Neural progenitor cell (in vitro differentiated cells): ENCODE results near the gene DMAC2L. TPM values are rescaled to one million over a fixed set of nuclear protein-coding genes. Genes with fewer than 3 reads are reported as not detected.
A peak's percentile ranks its signal among the peaks of the same experiment; 100 is the strongest.

Experiments used
- DNase-seq: peaks from one replicate; pipeline ENCODE4 v3.0.0-alpha.2; 2016; ENCODE audit warnings: low spot score
- H2AFZ ChIP-seq: fragments of 200-600 bp; sonication (generic); replicated peaks from 2 replicates; pipeline ENCODE4 v1.6.1; 2016; ENCODE audit warnings: antibody characterized with exemption
- H3F3A ChIP-seq: fragments of 200-600 bp; sonication (generic); 2 replicates; pipeline ENCODE4 v1.6.1; 2016; ENCODE audit warnings: antibody characterized with exemption, low read depth
- H3K27ac ChIP-seq: fragments of 200-600 bp; sonication (generic); 2 replicates; pipeline ENCODE4 v1.5.1; 2016; ENCODE audit warnings: mild to moderate bottlenecking
- H3K27me3 ChIP-seq: fragments of 200-600 bp; sonication (generic); 2 replicates; pipeline ENCODE4 v1.6.1; 2016; ENCODE audit warnings: mild to moderate bottlenecking, moderate library complexity
- H3K36me3 ChIP-seq: fragments of 200-600 bp; sonication (generic); 2 replicates; pipeline ENCODE4 v1.5.1; 2016
- H3K4me1 ChIP-seq: fragments of 200-600 bp; sonication (generic); 2 replicates; pipeline ENCODE4 v1.6.1; 2016; ENCODE audit warnings: mixed run types
- H3K4me2 ChIP-seq: fragments of 200-600 bp; sonication (generic); 2 replicates; pipeline ENCODE4 v1.6.1; 2016
- H3K4me3 ChIP-seq: fragments of 200-600 bp; sonication (generic); 2 replicates; pipeline ENCODE4 v1.5.1; 2016
- H3K79me2 ChIP-seq: fragments of 200-600 bp; sonication (generic); 2 replicates; pipeline ENCODE4 v1.6.1; 2016; ENCODE audit warnings: low read depth
- H3K9ac ChIP-seq: fragments of 200-600 bp; sonication (generic); 2 replicates; pipeline ENCODE4 v1.6.1; 2016
- H3K9me3 ChIP-seq: fragments of 200-600 bp; sonication (generic); 2 replicates; pipeline ENCODE4 v1.5.1; 2016; ENCODE audit warnings: low read depth
- H4K20me1 ChIP-seq: fragments of 200-600 bp; sonication (generic); 2 replicates; pipeline ENCODE4 v1.6.1; 2016; ENCODE audit warnings: low read depth
- H3K27ac Mint-ChIP-seq: 3 replicates; pipeline ENCODE4 v1.8.0; 2021; ENCODE audit warnings: mixed read lengths
- H3K27me3 Mint-ChIP-seq: 2 replicates; pipeline ENCODE4 v1.8.0; 2022; ENCODE audit warnings: low read depth, mild to moderate bottlenecking, inconsistent platforms, moderate library complexity, mixed read lengths; ENCODE audit not compliant: insufficient read depth
- H3K36me3 Mint-ChIP-seq: 3 replicates; pipeline ENCODE4 v1.8.0; 2021; ENCODE audit warnings: mixed read lengths
- H3K4me1 Mint-ChIP-seq: 3 replicates; pipeline ENCODE4 v1.8.0; 2021; ENCODE audit warnings: mixed read lengths
- H3K4me3 Mint-ChIP-seq: 3 replicates; pipeline ENCODE4 v1.8.0; 2021; ENCODE audit warnings: mild to moderate bottlenecking, moderate library complexity, mixed read lengths
- H3K9me3 Mint-ChIP-seq: 3 replicates; pipeline ENCODE4 v1.8.0; 2020; ENCODE audit warnings: mixed read lengths
- EZH2 ChIP-seq: fragments of 200-600 bp; sonication (generic); IDR thresholded peaks from 2 replicates; pipeline ENCODE4 v1.6.1; 2017; ENCODE audit warnings: antibody characterized with exemption, mild to moderate bottlenecking, moderate library complexity
- EZH2phosphoT487 ChIP-seq: fragments of 200-600 bp; sonication (generic); IDR thresholded peaks from 2 replicates; pipeline ENCODE4 v1.6.1; 2017; ENCODE audit warnings: antibody characterized with exemption
- total RNA-seq: library from RNA; depleted of rRNA; stranded (reverse); fragments of >200 nt; gene quantifications from 2 replicates; pipeline ENCODE4 v1.2.3, GENCODE V29; 2015; ENCODE audit warnings: low replicate concordance
- TF ChIP-seq, protein P1 (sequence below): fragments of 200-600 bp; sonication (generic); IDR thresholded peaks from 2 replicates; pipeline ENCODE4 v1.5.1; 2017; ENCODE audit warnings: antibody characterized with exemption, mild to moderate bottlenecking

Gene DMAC2L
- total RNA-seq, result 17.1 and 17.6 TPM in 2 replicates

DNA sequence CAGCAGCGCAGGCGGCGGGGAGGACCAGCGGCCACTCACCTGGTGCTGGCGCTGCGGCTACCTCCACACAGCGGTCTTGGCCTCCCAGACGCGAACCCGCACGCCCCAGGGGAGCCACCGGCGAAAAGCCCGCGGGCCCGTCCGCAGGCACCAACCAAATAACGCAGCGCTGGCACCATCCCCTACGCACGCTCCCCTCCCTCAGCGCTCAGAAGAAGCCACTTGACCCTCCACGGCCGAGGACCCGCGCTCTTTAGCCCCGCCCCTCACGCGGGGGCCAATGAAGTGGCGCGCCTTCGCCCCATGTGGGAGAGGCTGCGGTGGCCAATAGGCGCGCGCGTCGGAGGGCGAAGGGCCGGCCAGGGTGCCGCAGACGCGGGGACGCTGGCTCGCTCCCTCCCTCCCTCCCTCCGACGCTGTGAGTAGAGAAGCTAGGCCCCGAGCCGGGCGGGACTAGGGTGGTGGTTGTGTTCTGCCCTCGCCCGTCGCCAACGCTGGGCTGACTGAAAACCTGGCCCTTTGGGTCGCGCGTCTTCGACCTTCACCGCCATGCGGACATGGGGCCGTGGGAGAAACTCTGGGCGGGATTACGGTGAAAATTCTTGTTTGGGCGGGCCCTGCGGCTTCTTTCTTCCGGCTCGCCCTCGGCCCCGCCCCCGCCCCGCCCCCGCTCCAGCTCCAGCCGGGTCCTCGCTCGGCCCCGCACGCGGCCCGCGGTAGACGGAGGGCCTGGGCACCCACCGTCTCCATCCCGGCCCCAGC, at the start of gene DMAC2L, which contains the start of gene L2HGDH:
TSS of gene DMAC2L (plus strand) at position 353 of the 762 bp plus-strand sequence. CDS start 9,164 bp downstream, outside the sequence.
TSS of gene L2HGDH (minus strand) at position 258 of the 762 bp plus-strand sequence. CDS start at position 179, 79 bp downstream.
- peak; percentile 97 for DNase-seq
- H3K79me2 ChIP-seq, result peaks cover 66% of the 10 kb centered on the region
- H3K27ac Mint-ChIP-seq, result peak within 1 kb of the TSS; percentile 96

DNA sequence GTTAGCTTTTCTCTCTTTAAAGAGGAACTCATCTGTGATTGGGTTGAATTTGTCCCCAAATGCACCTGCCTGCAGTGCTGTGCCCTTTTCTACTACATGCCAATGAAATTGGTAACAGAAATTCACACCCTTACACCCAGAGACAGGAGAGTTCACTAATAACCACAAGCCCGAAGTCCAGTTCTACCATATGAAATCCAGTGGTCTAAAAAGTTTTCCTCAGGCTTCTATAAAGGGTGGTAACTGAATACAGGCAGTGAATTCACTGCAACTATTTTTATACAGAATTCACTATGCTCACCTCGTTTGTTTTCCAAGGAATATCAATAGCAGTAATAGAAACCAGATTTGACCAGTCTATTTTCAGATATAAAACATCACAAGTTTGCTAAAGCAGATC, 49.3 kb upstream of the DMAC2L start:
- H4K20me1 ChIP-seq, result no peaks in the 10 kb centered on the region
- H3K27ac Mint-ChIP-seq, result no peak overlapping the region
- H3K4me1 ChIP-seq, result no peaks in the 10 kb centered on the region
- H3K9me3 ChIP-seq, result no peaks in the 10 kb centered on the region
- H3K36me3 Mint-ChIP-seq, result no peaks in the 10 kb centered on the region
- no peaks in the 10 kb centered on the region for H3K4me1 Mint-ChIP-seq
- no peaks in the 10 kb centered on the region for H3F3A ChIP-seq
- DNase-seq, result no peak
- H3K79me2 ChIP-seq, result no peaks in the 10 kb centered on the region
- H3K4me3 ChIP-seq, result no peak overlapping the region
- no peaks in the 10 kb centered on the region for H3K36me3 ChIP-seq
- H3K4me2 ChIP-seq, result no peak overlapping the region
- no peak overlapping the region for H2AFZ ChIP-seq
- peak overlapping the region; percentile 42 for H3K9ac ChIP-seq
- TF ChIP-seq EZH2 (no peak), EZH2phosphoT487 (no peak)
- TF ChIP-seq, protein P1, sequence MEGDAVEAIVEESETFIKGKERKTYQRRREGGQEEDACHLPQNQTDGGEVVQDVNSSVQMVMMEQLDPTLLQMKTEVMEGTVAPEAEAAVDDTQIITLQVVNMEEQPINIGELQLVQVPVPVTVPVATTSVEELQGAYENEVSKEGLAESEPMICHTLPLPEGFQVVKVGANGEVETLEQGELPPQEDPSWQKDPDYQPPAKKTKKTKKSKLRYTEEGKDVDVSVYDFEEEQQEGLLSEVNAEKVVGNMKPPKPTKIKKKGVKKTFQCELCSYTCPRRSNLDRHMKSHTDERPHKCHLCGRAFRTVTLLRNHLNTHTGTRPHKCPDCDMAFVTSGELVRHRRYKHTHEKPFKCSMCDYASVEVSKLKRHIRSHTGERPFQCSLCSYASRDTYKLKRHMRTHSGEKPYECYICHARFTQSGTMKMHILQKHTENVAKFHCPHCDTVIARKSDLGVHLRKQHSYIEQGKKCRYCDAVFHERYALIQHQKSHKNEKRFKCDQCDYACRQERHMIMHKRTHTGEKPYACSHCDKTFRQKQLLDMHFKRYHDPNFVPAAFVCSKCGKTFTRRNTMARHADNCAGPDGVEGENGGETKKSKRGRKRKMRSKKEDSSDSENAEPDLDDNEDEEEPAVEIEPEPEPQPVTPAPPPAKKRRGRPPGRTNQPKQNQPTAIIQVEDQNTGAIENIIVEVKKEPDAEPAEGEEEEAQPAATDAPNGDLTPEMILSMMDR, result no peak
- H3K9me3 Mint-ChIP-seq, result no peaks in the 10 kb centered on the region
- no peaks in the 10 kb centered on the region for H3K27me3 ChIP-seq
- no peak overlapping the region for H3K27ac ChIP-seq
- H3K27me3 Mint-ChIP-seq, result no peaks in the 10 kb centered on the region
- H3K4me3 Mint-ChIP-seq, result no peak overlapping the region

More for the DNA sequence above, at the start of gene DMAC2L, which contains the start of gene L2HGDH:
- TF ChIP-seq, protein P1, result no peak
- no peak for TF ChIP-seq EZH2phosphoT487
- TF ChIP-seq EZH2, result no peak
- Histone ChIP-seq H3K9me3 (no peaks in the 10 kb centered on the region), H3K4me1 (peaks cover 13% of the 10 kb centered on the region), H3K9ac (peak within 1 kb of the TSS; percentile 14), H3K4me2 (peak within 1 kb of the TSS; percentile 92), H2AFZ (peak within 1 kb of the TSS; percentile 79), H3K27me3 (no peaks in the 10 kb centered on the region), H4K20me1 (no peaks in the 10 kb centered on the region), H3K36me3 (peaks cover 3% of the 10 kb centered on the region), H3K4me3 (peak within 1 kb of the TSS; percentile 60), H3F3A (peaks cover 18% of the 10 kb centered on the region), H3K27ac (peak within 1 kb of the TSS; percentile 74)
- H3K4me3 Mint-ChIP-seq, result peak within 1 kb of the TSS; percentile 95
- H3K27me3 Mint-ChIP-seq, result peaks cover 5% of the 10 kb centered on the region
- H3K36me3 Mint-ChIP-seq, result peaks cover 33% of the 10 kb centered on the region
- H3K9me3 Mint-ChIP-seq, result peaks cover 21% of the 10 kb centered on the region
- H3K4me1 Mint-ChIP-seq, result peaks cover 19% of the 10 kb centered on the region

GRCh38 chr14:50263321-50263720, 48.8 kb upstream of the DMAC2L start:
- no peaks in the 10 kb centered on the region for H4K20me1 ChIP-seq
- Mint-ChIP-seq H3K36me3 (no peaks in the 10 kb centered on the region), H3K9me3 (no peaks in the 10 kb centered on the region), H3K27me3 (no peaks in the 10 kb centered on the region), H3K27ac (no peak overlapping the region), H3K4me1 (no peaks in the 10 kb centered on the region), H3K4me3 (no peak overlapping the region)
- no peak for DNase-seq
- H3K9ac ChIP-seq, result peak overlapping the region; percentile 42
- no peak overlapping the region for H3K4me3 ChIP-seq
- TF ChIP-seq EZH2, result no peak
- TF ChIP-seq EZH2phosphoT487, result no peak
- TF ChIP-seq, protein P1, result no peak
- H3K79me2 ChIP-seq, result no peaks in the 10 kb centered on the region
- H3K27me3 ChIP-seq, result no peaks in the 10 kb centered on the region
- H3K4me2 ChIP-seq, result no peak overlapping the region
- H3K36me3 ChIP-seq, result no peaks in the 10 kb centered on the region
- no peak overlapping the region for H2AFZ ChIP-seq
- no peak overlapping the region for H3K27ac ChIP-seq
- H3F3A ChIP-seq, result no peaks in the 10 kb centered on the region
- H3K9me3 ChIP-seq, result no peaks in the 10 kb centered on the region
- no peaks in the 10 kb centered on the region for H3K4me1 ChIP-seq
